Measurements from ENCODE around the gene CEP70. TPM values are rescaled to one million over a fixed set of nuclear protein-coding genes. Genes with fewer than 3 reads are reported as not detected.
"Not testable (repeated sequence)": the region's sequence is repeated elsewhere in the genome, so short reads cannot be mapped to it uniquely, and the experiment has no call there.

Gene CEP70, protein sequence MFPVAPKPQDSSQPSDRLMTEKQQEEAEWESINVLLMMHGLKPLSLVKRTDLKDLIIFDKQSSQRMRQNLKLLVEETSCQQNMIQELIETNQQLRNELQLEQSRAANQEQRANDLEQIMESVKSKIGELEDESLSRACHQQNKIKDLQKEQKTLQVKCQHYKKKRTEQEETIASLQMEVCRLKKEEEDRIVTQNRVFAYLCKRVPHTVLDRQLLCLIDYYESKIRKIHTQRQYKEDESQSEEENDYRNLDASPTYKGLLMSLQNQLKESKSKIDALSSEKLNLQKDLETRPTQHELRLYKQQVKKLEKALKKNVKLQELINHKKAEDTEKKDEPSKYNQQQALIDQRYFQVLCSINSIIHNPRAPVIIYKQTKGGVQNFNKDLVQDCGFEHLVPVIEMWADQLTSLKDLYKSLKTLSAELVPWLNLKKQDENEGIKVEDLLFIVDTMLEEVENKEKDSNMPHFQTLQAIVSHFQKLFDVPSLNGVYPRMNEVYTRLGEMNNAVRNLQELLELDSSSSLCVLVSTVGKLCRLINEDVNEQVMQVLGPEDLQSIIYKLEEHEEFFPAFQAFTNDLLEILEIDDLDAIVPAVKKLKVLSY
- 10 to 100 TPM in 1 of 2 donors, 1 to 10 TPM in 1; 5.6 to 10.6 TPM for total RNA-seq

DNA sequence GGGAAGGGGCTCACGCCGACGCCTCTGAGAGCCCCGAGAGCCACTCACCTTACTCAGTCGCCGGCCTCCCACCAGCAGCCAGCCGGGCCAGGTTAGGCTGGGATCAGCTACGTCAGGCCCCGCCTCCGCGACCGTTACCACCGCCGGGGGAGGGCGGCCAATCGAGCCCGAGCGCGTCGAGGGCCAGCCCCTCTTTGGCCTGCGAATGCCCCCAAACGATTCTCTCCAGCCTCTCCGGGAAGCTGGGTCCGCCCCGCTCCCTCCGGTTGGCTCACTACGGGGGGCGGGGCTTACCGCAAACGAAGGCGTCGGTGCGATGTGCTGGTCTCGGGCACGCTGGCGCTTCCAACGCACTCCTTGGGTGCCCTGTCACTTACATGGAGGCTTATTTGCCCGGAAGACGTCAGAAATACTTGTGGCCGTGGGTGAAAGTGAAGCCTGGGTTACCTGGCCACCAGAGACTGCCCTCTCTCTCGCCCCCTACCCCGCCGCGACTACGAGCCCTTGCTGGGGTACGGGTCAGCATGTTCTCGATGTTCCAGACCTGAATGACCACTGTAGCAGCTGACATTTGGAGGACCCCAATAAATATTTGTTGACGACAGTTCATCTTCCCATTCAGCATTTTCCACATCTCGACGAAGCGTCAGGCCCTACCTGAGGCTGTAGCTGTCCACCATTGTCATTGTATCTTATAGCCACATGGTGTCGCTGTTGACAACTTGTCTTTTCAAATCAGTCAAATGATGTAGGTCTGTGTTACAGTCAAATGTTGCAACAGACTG, at the start of gene CEP70:
TSS of gene CEP70 (minus strand) at position 111 of the 785 bp plus-strand sequence. CDS start 21,333 bp downstream, outside the sequence.
- Mint-ChIP-seq H3K36me3 (ENCODE audit: low read depth) (no peaks in the 10 kb centered on the region), H3K27ac (peak within 1 kb of the TSS; percentile 79), H3K4me3 (peak within 1 kb of the TSS; percentile 81), H3K27me3 (no peaks in the 10 kb centered on the region), H3K9me3 (no peaks in the 10 kb centered on the region), H3K4me1 (no peaks in the 10 kb centered on the region)
- ATAC-seq (replicated peaks): peak; percentile 94

DNA sequence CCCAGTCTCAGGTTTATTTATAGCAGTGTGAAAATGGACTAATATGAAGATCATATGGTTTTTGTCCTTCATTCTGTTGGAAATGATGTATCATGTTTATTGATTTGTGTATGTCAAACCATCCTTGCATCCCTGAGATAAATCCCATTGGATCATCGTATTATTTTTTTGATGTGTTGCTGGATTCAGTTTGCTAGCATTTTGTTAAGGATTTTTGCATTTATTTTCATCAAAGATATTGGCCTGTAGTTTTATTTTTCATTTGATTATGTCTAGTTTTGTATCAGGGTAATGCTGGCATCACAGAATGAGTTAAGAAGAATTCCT, 48.8 kb upstream of the CEP70 start:
- H3K36me3 Mint-ChIP-seq (ENCODE audit: low read depth): no peaks in the 10 kb centered on the region
- no peak overlapping the region for H3K4me3 Mint-ChIP-seq
- no peak for ATAC-seq (replicated peaks)
- H3K27me3 Mint-ChIP-seq: no peaks in the 10 kb centered on the region
- H3K9me3 Mint-ChIP-seq: peaks cover 19% of the 10 kb centered on the region
- no peaks in the 10 kb centered on the region for H3K4me1 Mint-ChIP-seq
- no peak overlapping the region for H3K27ac Mint-ChIP-seq

DNA sequence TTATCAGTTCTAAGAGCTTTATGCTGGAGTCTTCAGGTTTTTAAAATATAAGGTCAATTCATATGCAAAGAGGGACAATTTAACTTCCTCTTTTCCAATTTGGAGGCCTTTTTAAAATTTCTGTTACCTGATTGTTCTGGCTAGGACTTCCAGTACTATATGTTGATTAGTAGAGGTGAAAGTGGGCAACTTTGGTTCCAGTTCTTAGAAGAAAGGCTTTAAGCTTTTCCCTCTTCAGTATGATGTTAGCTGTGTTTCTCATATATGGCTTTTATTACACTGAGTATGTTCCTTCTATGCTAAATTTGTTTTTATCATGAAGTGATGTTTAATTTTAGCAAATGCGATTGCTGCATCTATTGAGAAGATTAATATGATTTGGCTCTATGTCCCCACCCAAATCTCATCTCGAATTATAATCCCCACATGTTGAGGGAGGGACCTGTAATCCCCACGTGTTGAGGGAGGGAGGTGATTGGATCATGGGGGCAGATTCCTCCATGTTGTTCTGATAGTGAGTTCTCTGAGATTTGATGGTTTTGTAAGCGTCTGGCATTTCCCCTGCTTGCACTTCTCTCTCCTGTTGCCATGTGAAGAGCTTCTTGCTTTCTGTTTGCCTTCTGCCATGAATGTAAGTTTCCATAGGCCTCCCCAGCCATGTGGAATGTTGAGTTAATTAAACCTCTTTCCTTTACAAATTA, 48.3 kb upstream of the CEP70 start:
- H3K27ac Mint-ChIP-seq: no peak overlapping the region
- no peaks in the 10 kb centered on the region for H3K27me3 Mint-ChIP-seq
- H3K4me3 Mint-ChIP-seq: no peak overlapping the region
- no peaks in the 10 kb centered on the region for H3K36me3 Mint-ChIP-seq (ENCODE audit: low read depth)
- H3K4me1 Mint-ChIP-seq: no peaks in the 10 kb centered on the region
- peaks cover 20% of the 10 kb centered on the region for H3K9me3 Mint-ChIP-seq
- no peak for ATAC-seq (replicated peaks)

GRCh38 chr3:138640537-138640936, 46.5 kb upstream of the CEP70 start:
- no peak overlapping the region for H3K27ac Mint-ChIP-seq
- H3K36me3 Mint-ChIP-seq (ENCODE audit: low read depth): no peaks in the 10 kb centered on the region
- no peaks in the 10 kb centered on the region for H3K27me3 Mint-ChIP-seq
- H3K4me1 Mint-ChIP-seq: no peaks in the 10 kb centered on the region
- no peak overlapping the region for H3K4me3 Mint-ChIP-seq
- no peak for ATAC-seq (replicated peaks)
- peaks cover 11% of the 10 kb centered on the region for H3K9me3 Mint-ChIP-seq

- Mint-ChIP-seq H3K36me3 (ENCODE audit: low read depth) (no peaks in the 10 kb centered on the region), H3K4me1 (no peaks in the 10 kb centered on the region), H3K4me3 (no peak overlapping the region), H3K9me3 (peaks cover 8% of the 10 kb centered on the region), H3K27me3 (no peaks in the 10 kb centered on the region), H3K27ac (no peak overlapping the region)
- ATAC-seq (replicated peaks): no peak
Measured at GRCh38 chr3:138638641-138639040, 44.6 kb upstream of the CEP70 start.

DNA sequence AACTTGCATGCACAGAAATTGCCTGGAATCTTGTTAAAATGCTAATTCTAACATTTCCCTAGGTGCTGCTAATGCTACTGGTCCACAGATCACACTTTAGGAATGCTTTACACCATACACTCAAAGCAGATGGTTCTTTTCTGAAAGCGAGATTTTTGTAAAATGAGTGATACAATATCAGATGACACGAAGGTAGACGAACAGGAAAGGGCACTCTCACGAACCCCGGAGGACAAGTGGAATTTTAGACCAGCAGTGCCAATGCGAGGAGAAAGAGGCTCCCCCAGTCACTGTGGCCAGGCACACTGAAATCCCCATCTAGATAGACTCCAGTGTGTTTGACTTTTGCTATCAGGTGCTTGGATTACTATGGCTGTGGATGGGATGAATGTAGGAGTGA, 35.5 kb upstream of the CEP70 start:
- Mint-ChIP-seq H3K4me3 (no peak overlapping the region), H3K9me3 (no peaks in the 10 kb centered on the region), H3K27me3 (no peaks in the 10 kb centered on the region), H3K4me1 (no peaks in the 10 kb centered on the region), H3K36me3 (ENCODE audit: low read depth) (no peaks in the 10 kb centered on the region), H3K27ac (no peak overlapping the region)
- ATAC-seq (replicated peaks): no peak

DNA sequence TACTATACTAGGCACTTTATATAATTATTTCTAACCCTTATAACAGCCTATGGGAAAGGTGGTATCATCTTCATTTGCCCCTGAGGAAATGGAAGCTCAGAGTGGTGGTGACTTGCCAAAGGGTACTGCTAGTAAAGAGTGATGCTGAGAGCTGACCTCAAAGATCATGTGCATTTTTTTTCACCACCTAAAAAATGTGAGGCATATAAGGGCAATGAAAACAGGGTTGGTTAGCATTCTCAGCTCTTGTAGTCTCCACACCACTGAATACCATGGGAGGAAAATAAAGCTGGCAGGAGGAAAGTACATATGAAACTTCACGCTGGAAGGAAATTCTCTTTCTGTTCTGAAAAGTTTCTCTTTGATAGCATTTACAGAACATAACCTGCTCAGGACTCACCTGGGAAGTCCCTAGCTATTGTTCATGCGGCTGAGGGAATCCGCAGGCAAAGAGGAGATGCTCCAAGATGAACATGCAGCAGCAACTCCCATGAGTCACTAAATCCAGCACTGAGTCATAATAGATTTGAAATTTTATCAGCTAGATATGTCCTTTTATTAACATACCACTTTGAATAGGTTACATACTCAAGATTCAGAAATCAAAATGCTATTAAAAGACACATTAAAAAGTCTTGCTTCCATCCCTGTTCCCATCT, 31.8 kb upstream of the CEP70 start:
- Mint-ChIP-seq H3K27ac (no peak overlapping the region), H3K4me3 (no peak overlapping the region), H3K27me3 (no peaks in the 10 kb centered on the region), H3K9me3 (no peaks in the 10 kb centered on the region), H3K4me1 (no peaks in the 10 kb centered on the region), H3K36me3 (ENCODE audit: low read depth) (no peaks in the 10 kb centered on the region)
- peak; percentile 38 for ATAC-seq (replicated peaks)

GRCh38 chr3:138624518-138624917, 30.5 kb upstream of the CEP70 start:
- no peaks in the 10 kb centered on the region for H3K36me3 Mint-ChIP-seq (ENCODE audit: low read depth)
- H3K27ac Mint-ChIP-seq: no peak overlapping the region
- no peak overlapping the region for H3K4me3 Mint-ChIP-seq
- no peak for ATAC-seq (replicated peaks)
- H3K27me3 Mint-ChIP-seq: no peaks in the 10 kb centered on the region
- H3K4me1 Mint-ChIP-seq: no peaks in the 10 kb centered on the region
- no peaks in the 10 kb centered on the region for H3K9me3 Mint-ChIP-seq

DNA sequence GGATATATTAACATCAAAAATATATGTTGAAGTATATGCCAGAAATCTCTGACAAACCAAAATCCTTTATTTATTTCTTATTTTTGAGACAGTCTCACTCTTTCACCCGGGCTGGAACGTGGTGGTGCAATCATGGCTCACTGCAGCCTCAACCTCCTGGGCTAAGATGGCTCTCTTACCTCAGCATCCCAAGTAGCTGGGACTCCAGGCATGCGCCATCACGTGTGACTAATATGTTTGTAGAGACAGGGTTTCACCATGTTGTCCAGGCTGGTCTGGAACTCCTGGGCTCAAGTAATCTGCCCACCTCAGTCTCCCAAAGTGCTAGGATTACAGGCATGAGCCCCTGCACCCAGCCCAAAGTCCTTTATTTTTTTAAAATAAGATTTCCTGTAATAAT, 26.4 kb upstream of the CEP70 start:
- no peak overlapping the region for H3K27ac Mint-ChIP-seq
- no peak overlapping the region for H3K4me3 Mint-ChIP-seq
- H3K4me1 Mint-ChIP-seq: no peaks in the 10 kb centered on the region
- no peaks in the 10 kb centered on the region for H3K9me3 Mint-ChIP-seq
- H3K27me3 Mint-ChIP-seq: no peaks in the 10 kb centered on the region
- H3K36me3 Mint-ChIP-seq (ENCODE audit: low read depth): no peaks in the 10 kb centered on the region
- ATAC-seq (replicated peaks): no peak

- H3K27me3 Mint-ChIP-seq: no peaks in the 10 kb centered on the region
- H3K36me3 Mint-ChIP-seq (ENCODE audit: low read depth): no peaks in the 10 kb centered on the region
- H3K9me3 Mint-ChIP-seq: no peaks in the 10 kb centered on the region
- no peak overlapping the region for H3K27ac Mint-ChIP-seq
- no peak for ATAC-seq (replicated peaks)
- H3K4me3 Mint-ChIP-seq: no peak overlapping the region
- H3K4me1 Mint-ChIP-seq: no peaks in the 10 kb centered on the region
Measured at GRCh38 chr3:138615462-138615861, 21.4 kb upstream of the CEP70 start.

DNA sequence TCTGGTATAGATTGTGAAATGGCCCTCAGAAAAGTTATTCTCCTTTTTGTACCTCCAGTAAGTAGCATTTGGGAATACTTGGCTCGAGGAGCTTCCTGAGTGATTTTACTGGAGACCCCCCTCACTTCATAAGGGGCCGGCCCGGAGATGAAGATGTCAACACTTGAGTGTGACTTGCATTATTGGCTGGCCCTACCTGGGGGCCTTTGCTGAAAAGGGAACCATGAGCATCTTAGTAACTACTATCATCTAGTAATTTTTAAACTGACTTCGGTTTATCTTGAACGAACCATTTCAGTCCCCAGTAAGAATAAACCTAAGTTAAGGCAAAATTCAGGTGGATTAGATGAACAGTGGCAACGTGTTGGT, 15.8 kb upstream of the CEP70 start:
- Mint-ChIP-seq H3K4me1 (peaks cover 5% of the 10 kb centered on the region), H3K27ac (peak overlapping the region; percentile 87), H3K4me3 (peak overlapping the region; percentile 81), H3K27me3 (no peaks in the 10 kb centered on the region), H3K36me3 (ENCODE audit: low read depth) (no peaks in the 10 kb centered on the region), H3K9me3 (no peaks in the 10 kb centered on the region)
- ATAC-seq (replicated peaks): no peak

GRCh38 chr3:138608322-138609135, 14.5 kb upstream of the CEP70 start, which contains the start of gene FAIM:
Gene FAIM, plus strand, starts transcription at chr3:138608771. Its CDS starts 10,956 bp downstream, at chr3:138619727.
- peaks cover 5% of the 10 kb centered on the region for H3K4me1 Mint-ChIP-seq
- peak; percentile 81 for ATAC-seq (replicated peaks)

DNA sequence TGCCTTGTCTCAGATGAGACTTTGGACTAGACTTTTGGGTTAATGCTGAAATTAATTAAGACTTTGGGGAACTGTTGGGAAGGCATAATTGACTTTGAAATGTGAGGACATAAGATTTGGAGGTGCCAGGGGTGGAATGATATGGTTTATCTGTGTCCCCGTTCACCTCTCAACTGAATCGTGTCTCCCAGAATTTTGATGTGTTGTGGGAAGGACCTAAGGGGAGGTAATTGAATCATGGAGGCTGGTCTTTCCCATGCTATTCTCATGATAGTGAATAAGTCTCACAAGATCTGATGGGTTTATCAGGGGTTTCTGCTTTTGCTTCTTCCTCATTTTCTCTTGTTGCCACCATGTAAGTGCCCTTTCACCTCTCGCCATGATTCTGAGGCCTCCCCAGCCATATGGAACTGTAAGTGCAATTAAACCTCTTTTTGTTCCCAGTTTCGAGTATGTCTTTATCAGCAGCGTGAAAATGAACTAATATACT, 10.1 kb upstream of the CEP70 start:
- H3K9me3 Mint-ChIP-seq; ATAC-seq (replicated peaks); H3K4me1 Mint-ChIP-seq; H3K27me3 Mint-ChIP-seq; H3K27ac Mint-ChIP-seq; H3K36me3 Mint-ChIP-seq (ENCODE audit: low read depth); H3K4me3 Mint-ChIP-seq: not testable (repeated sequence)

More at GRCh38 chr3:138608322-138609135, 14.5 kb upstream of the CEP70 start, which contains the start of gene FAIM:
- peak within 1 kb of the TSS; percentile 81 for H3K4me3 Mint-ChIP-seq
- no peaks in the 10 kb centered on the region for H3K36me3 Mint-ChIP-seq (ENCODE audit: low read depth)
- H3K27me3 Mint-ChIP-seq: no peaks in the 10 kb centered on the region
- H3K27ac Mint-ChIP-seq: peak within 1 kb of the TSS; percentile 87
- H3K9me3 Mint-ChIP-seq: no peaks in the 10 kb centered on the region
